Measurements from ENCODE around the gene KLRC4. TPM values are rescaled to one million over a fixed set of nuclear protein-coding genes. Genes with fewer than 3 reads are reported as not detected.
"Not testable (repeated sequence)": the region's sequence is repeated elsewhere in the genome, so short reads cannot be mapped to it uniquely, and the experiment has no call there.

Gene KLRC4
- total RNA-seq, 2 donors from 2014 or later, result not detected

DNA sequence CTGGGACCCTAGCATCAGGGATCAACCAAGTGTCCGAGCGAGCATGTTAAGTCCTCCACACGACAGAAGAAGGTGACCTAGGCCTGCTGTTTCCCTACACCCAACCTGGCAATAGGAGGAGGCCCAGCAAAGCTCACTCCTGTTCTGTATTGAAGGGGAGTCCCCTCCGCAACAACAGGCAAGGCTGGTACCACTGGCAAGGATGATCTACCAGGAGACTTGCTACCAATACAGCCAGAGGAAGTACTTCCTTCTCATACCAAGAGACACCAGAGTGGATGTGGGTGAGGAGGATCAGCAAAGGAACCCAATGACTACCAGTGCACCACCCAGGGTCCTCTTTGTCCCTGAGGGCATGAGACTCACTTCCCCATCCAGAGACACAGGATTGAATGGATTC lies 38.7 kb upstream of the KLRC4 start:
- no peak overlapping the region for H3K4me3 ChIP-seq (ENCODE audit: low read length)
- peak; percentile 38 for DNase-seq
- H3K27me3 ChIP-seq (ENCODE audit: control insufficient read depth, insufficient read depth, low read length, poor library complexity, severe bottlenecking), result no peaks in the 10 kb centered on the region
- H3K4me3 Mint-ChIP-seq, result no peak overlapping the region
- H3K4me1 ChIP-seq (ENCODE audit: control insufficient read depth, insufficient read depth, low read length), result no peaks in the 10 kb centered on the region
- WGBS, 2 experiments (ENCODE audit: insufficient coverage in 1 of 2, insufficient read length in 1 of 2), result 84 to 100% methylated on average over 1 to 4 of the region's 4 CpGs
- no peak overlapping the region for H3K27ac ChIP-seq (ENCODE audit: low read depth, low read length)
- H3K9me3 ChIP-seq (ENCODE audit: control insufficient read depth, low read length), result no peaks in the 10 kb centered on the region
- H3K27me3 Mint-ChIP-seq (ENCODE audit: insufficient read depth), result no peaks in the 10 kb centered on the region
- H3K9me3 Mint-ChIP-seq, result no peaks in the 10 kb centered on the region
- no peaks in the 10 kb centered on the region for H3K36me3 Mint-ChIP-seq (ENCODE audit: low read depth)
- no peak for TF ChIP-seq CTCF (conservative IDR thresholded peaks at IDR 0.05)
- H3K36me3 ChIP-seq (ENCODE audit: control insufficient read depth, insufficient read depth, low read length), result no peaks in the 10 kb centered on the region
- no peak overlapping the region for H3K27ac Mint-ChIP-seq
- peaks cover 9% of the 10 kb centered on the region for H3K4me1 Mint-ChIP-seq
- H3K9ac ChIP-seq (ENCODE audit: extremely low read depth, low read length, poor library complexity, severe bottlenecking), result no peak overlapping the region

DNA sequence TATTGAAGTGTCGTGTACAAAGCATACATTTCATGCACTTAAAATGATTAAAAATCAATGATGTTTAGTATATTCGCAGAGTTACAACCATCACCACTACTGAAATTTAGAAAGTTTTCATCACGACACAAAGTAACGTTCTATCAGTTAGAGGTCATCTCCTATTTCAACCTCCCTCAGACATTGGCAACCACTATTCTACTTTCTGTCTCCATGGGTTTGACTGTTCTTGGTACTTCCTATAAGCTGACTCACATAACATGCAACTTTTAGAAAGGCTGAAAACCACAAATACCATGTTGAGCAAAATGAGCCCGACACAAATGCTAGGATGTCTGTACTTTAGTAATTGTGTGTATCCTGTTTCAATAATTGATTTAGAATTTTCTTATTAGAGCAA lies 36.5 kb upstream of the KLRC4 start:
- not testable (repeated sequence) for H3K27ac ChIP-seq (ENCODE audit: low read depth, low read length); H3K9me3 Mint-ChIP-seq; H3K4me3 Mint-ChIP-seq; H3K36me3 Mint-ChIP-seq (ENCODE audit: low read depth); H3K27me3 Mint-ChIP-seq (ENCODE audit: insufficient read depth); H3K9ac ChIP-seq (ENCODE audit: extremely low read depth, low read length, poor library complexity, severe bottlenecking); DNase-seq; H3K4me1 ChIP-seq (ENCODE audit: control insufficient read depth, insufficient read depth, low read length); H3K4me1 Mint-ChIP-seq; H3K27me3 ChIP-seq (ENCODE audit: control insufficient read depth, insufficient read depth, low read length, poor library complexity, severe bottlenecking); H3K9me3 ChIP-seq (ENCODE audit: control insufficient read depth, low read length); H3K4me3 ChIP-seq (ENCODE audit: low read length); H3K27ac Mint-ChIP-seq; H3K36me3 ChIP-seq (ENCODE audit: control insufficient read depth, insufficient read depth, low read length)
- 99% methylated on average over 3 of the region's 5 CpGs; no CpG with 5 or more reads in 1 of the 2 experiments for WGBS, 2 experiments (ENCODE audit: insufficient coverage in 1 of 2, insufficient read length in 1 of 2)

DNA sequence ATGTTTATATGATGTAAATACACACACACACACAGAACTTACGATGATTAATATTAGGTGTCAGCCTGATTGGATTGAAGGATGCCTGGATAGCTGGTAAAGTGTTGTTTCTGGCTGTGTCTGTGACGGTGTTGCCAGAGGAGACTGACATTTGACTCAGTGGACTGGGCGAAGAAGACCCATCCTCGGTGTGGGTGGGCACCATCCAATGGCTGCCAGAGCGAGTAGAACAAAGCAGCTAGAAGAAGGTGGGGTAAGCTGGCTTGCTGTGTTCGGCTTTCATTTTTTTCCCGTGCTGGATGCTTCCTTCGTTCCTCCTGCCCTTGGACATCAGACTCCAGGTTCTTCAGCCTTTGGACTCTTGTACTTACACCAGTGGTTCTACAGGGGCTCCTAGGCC lies 31.6 kb upstream of the KLRC4 start:
- 84 to 96% methylated on average over 5 to 7 of the region's 8 CpGs for WGBS, 2 experiments (ENCODE audit: insufficient coverage in 1 of 2, insufficient read length in 1 of 2)
- H3K36me3 Mint-ChIP-seq (ENCODE audit: low read depth), result not testable (repeated sequence)

DNA sequence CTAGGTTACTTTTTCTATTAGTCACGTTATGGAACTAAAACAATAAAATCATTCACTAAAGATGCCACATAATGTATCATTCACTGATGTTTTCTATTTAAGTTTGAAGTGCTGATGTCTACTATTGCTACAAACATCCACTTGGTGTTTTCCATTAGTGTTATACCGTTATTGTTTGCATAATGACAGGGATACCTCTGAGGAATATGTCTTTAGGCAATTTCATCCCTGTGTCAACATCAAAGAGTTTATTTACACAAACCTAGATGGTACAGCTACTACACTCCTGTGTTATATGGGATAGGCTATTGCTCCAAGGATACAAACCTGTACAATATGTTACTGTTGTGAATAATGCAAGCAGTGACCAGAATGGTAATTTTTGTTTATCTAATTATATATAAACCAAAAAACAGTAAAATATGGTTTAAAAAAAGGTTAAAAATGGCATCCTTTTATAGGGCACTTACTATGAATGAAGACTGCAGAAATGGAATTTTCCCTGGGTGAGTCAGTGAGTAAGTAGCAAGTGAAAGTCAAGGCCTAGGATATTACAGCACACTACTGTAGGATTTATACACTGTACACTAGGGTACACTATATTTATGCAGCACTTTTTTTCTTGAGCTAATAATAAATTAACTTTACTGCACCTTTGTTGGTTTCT lies 30.2 kb upstream of the KLRC4 start:
- not testable (repeated sequence) for H3K27ac Mint-ChIP-seq; H3K9ac ChIP-seq (ENCODE audit: extremely low read depth, low read length, poor library complexity, severe bottlenecking); H3K27ac ChIP-seq (ENCODE audit: low read depth, low read length); H3K4me1 Mint-ChIP-seq; H3K4me1 ChIP-seq (ENCODE audit: control insufficient read depth, insufficient read depth, low read length); H3K27me3 ChIP-seq (ENCODE audit: control insufficient read depth, insufficient read depth, low read length, poor library complexity, severe bottlenecking); H3K27me3 Mint-ChIP-seq (ENCODE audit: insufficient read depth); H3K4me3 Mint-ChIP-seq; H3K36me3 Mint-ChIP-seq (ENCODE audit: low read depth); H3K36me3 ChIP-seq (ENCODE audit: control insufficient read depth, insufficient read depth, low read length); H3K4me3 ChIP-seq (ENCODE audit: low read length); DNase-seq; H3K9me3 ChIP-seq (ENCODE audit: control insufficient read depth, low read length); H3K9me3 Mint-ChIP-seq
- no CpG with 5 or more reads among the region's 2 CpGs for WGBS, 2 experiments (ENCODE audit: insufficient coverage in 1 of 2, insufficient read length in 1 of 2)

More for the DNA sequence above, 31.6 kb upstream of the KLRC4 start:
- not testable (repeated sequence) for H3K27me3 ChIP-seq (ENCODE audit: control insufficient read depth, insufficient read depth, low read length, poor library complexity, severe bottlenecking); H3K9me3 ChIP-seq (ENCODE audit: control insufficient read depth, low read length); H3K27me3 Mint-ChIP-seq (ENCODE audit: insufficient read depth); H3K4me3 ChIP-seq (ENCODE audit: low read length); H3K27ac ChIP-seq (ENCODE audit: low read depth, low read length); H3K4me1 ChIP-seq (ENCODE audit: control insufficient read depth, insufficient read depth, low read length); H3K4me1 Mint-ChIP-seq; H3K9me3 Mint-ChIP-seq; DNase-seq; H3K36me3 ChIP-seq (ENCODE audit: control insufficient read depth, insufficient read depth, low read length); H3K9ac ChIP-seq (ENCODE audit: extremely low read depth, low read length, poor library complexity, severe bottlenecking); H3K27ac Mint-ChIP-seq; H3K4me3 Mint-ChIP-seq

DNA sequence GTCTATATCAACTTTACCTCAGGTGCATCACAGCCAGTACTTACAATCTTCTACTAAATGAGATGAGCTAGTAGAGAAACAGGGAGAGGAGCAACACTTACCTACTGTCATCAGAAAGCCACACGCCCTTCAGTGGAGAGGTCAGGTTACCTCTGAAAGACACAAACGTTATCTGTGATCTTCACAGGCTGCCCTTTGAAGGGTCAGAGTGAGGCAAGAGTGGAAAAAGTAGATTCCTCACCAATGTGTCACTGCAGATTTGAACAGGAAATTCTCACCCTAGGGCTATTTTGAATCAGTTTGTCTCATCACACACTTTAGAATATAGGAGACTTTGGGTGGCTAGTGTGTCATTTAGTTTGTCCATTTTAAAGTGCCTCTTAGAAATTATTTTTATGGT lies 28.0 kb upstream of the KLRC4 start:
- not testable (repeated sequence) for H3K4me1 Mint-ChIP-seq; DNase-seq; H3K36me3 ChIP-seq (ENCODE audit: control insufficient read depth, insufficient read depth, low read length); H3K9me3 Mint-ChIP-seq; H3K4me1 ChIP-seq (ENCODE audit: control insufficient read depth, insufficient read depth, low read length); H3K27ac ChIP-seq (ENCODE audit: low read depth, low read length); H3K9ac ChIP-seq (ENCODE audit: extremely low read depth, low read length, poor library complexity, severe bottlenecking); H3K9me3 ChIP-seq (ENCODE audit: control insufficient read depth, low read length); H3K27ac Mint-ChIP-seq; H3K4me3 Mint-ChIP-seq; H3K4me3 ChIP-seq (ENCODE audit: low read length); H3K27me3 ChIP-seq (ENCODE audit: control insufficient read depth, insufficient read depth, low read length, poor library complexity, severe bottlenecking); H3K27me3 Mint-ChIP-seq (ENCODE audit: insufficient read depth); H3K36me3 Mint-ChIP-seq (ENCODE audit: low read depth)
- WGBS, 2 experiments (ENCODE audit: insufficient coverage in 1 of 2, insufficient read length in 1 of 2), result no CpG with 5 or more reads among the region's 2 CpGs

GRCh38 chr12:10435816-10436215 lies 26.3 kb upstream of the KLRC4 start, which contains the start of gene KLRC2:
Gene KLRC2 (minus strand): TSS chr12:10436010. CDS start chr12:10435986, 24 bp downstream.
- DNase-seq, result not testable (repeated sequence)

More at GRCh38 chr12:10435816-10436215, 26.3 kb upstream of the KLRC4 start, which contains the start of gene KLRC2:
- not testable (repeated sequence) for H3K27ac ChIP-seq (ENCODE audit: low read depth, low read length); H3K9ac ChIP-seq (ENCODE audit: extremely low read depth, low read length, poor library complexity, severe bottlenecking); H3K27ac Mint-ChIP-seq; H3K36me3 ChIP-seq (ENCODE audit: control insufficient read depth, insufficient read depth, low read length); H3K36me3 Mint-ChIP-seq (ENCODE audit: low read depth); H3K4me3 ChIP-seq (ENCODE audit: low read length); H3K4me3 Mint-ChIP-seq; H3K9me3 ChIP-seq (ENCODE audit: control insufficient read depth, low read length); H3K27me3 Mint-ChIP-seq (ENCODE audit: insufficient read depth); H3K9me3 Mint-ChIP-seq; H3K4me1 ChIP-seq (ENCODE audit: control insufficient read depth, insufficient read depth, low read length); H3K27me3 ChIP-seq (ENCODE audit: control insufficient read depth, insufficient read depth, low read length, poor library complexity, severe bottlenecking); H3K4me1 Mint-ChIP-seq
- 83% methylated on average over 2 of the region's 3 CpGs; no CpG with 5 or more reads in 1 of the 2 experiments for WGBS, 2 experiments (ENCODE audit: insufficient coverage in 1 of 2, insufficient read length in 1 of 2)
